HL-60 (cell line): ENCODE results near the gene SPDEF.

ENCODE experiments used
- CTCF ChIP-seq: IDR thresholded peaks from one replicate; pipeline ENCODE4 v1.5.1; 2011; ENCODE audit warnings: low read length, control low read depth, inconsistent platforms; ENCODE audit not compliant: insufficient read depth
- POLR2AphosphoS5 ChIP-seq: IDR thresholded peaks from 2 replicates; pipeline ENCODE4 v1.6.1; 2012; ENCODE audit warnings: low read depth
- REST ChIP-seq: IDR thresholded peaks from 2 replicates; pipeline ENCODE4 v1.6.1; 2012; ENCODE audit warnings: low read depth; ENCODE audit not compliant: insufficient replicate concordance
- SPI1 ChIP-seq: IDR thresholded peaks from 2 replicates; pipeline ENCODE4 v1.6.1; 2012; ENCODE audit warnings: low read depth, mild to moderate bottlenecking, borderline replicate concordance

- no peak for TF ChIP-seq REST
- TF ChIP-seq CTCF: no peak
- TF ChIP-seq SPI1: no peak
- TF ChIP-seq POLR2AphosphoS5: no peak
Observed at GRCh38 chr6:34539181-34539580, 16.9 kb downstream of the SPDEF start.
